ENCODE results near the gene BCO1. TPM values are rescaled to one million over a fixed set of nuclear protein-coding genes. Genes with fewer than 3 reads are reported as not detected.

BCO1 gene
- total and polyA plus RNA-seq, 12 donors: 0.20 to 0.42 TPM; not detected in 10

DNA sequence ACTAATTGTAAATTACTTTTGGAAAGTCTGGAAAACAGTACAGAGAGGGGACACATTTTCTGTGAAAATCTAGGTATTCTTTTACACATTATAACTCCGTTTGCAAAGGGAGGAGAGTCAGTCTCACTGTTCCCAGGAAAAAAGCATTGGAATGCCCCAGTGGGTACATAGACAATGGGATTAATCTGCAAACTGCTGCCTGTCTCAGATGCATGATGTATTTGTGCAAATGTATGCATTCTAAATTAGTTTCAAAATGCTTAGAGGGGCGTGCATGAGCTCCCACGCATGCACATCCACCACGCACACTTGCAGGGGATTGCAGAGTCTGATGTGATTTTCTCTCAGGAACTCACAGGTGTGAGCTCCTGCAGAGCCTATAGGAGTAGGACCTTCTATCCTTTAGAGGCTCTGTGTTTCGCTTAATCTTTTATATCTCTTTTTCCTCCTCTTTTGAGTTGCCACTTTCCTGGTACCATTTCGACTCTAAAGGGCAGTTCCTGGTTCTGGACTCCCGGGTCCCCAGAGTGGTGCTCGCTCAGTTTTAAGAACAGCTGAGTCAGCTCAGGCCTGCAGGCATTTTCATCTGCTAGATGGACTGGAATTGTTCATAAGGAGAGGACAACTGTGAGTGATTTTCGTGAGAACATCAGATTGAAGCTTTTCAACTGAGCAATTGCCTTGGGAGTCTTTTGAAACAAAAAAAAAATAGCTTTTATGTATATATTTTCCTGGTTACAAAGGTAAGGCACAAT, 1.1 kb downstream of the BCO1 start:
- intact Hi-C loops (cut with DNase I): no loop called here
- Histone ChIP-seq H3K9me3 (no peaks in the 10 kb centered on the region), H3K4me3 (no peak overlapping the region), H3K36me3 (no peaks in the 10 kb centered on the region), H3K27ac (no peak overlapping the region), H3K27me3 (no peaks in the 10 kb centered on the region), H3K4me1 (peaks cover 0 to 17% (median 9%) of the 10 kb centered on the region in 9 donors)
- WGBS, 2 donors: 86 to 87% methylated on average over 9 of the region's 9 CpGs
- TF ChIP-seq, protein P1, sequence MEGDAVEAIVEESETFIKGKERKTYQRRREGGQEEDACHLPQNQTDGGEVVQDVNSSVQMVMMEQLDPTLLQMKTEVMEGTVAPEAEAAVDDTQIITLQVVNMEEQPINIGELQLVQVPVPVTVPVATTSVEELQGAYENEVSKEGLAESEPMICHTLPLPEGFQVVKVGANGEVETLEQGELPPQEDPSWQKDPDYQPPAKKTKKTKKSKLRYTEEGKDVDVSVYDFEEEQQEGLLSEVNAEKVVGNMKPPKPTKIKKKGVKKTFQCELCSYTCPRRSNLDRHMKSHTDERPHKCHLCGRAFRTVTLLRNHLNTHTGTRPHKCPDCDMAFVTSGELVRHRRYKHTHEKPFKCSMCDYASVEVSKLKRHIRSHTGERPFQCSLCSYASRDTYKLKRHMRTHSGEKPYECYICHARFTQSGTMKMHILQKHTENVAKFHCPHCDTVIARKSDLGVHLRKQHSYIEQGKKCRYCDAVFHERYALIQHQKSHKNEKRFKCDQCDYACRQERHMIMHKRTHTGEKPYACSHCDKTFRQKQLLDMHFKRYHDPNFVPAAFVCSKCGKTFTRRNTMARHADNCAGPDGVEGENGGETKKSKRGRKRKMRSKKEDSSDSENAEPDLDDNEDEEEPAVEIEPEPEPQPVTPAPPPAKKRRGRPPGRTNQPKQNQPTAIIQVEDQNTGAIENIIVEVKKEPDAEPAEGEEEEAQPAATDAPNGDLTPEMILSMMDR (IDR thresholded peaks at IDR 0.05): no peak
- ATAC-seq (no peak), DNase-seq (no peak)

DNA sequence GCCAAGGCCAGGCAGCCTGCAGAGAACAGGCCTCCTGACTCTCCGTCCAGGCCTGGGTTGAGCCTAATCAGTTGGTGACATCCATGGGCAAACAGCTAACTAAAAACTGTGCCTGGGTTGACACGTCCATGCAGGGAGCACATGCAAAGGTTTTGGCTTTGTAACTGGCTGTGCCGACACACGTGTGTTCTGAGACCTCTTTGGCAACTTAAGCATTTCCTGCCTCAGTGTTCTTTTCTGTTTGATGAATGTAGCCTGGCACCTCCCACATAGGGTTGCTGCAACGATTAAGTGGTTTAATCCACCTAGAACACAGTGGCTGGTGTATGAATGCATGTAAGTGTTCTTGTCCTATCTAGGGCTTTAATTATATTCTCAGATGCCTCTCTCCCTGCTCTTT, 3.2 kb downstream of the BCO1 start:
- Histone ChIP-seq H3K4me1 (peaks cover 0 to 17% (median 9%) of the 10 kb centered on the region in 9 donors), H3K9me3 (no peaks in the 10 kb centered on the region), H3K36me3 (no peaks in the 10 kb centered on the region), H3K27ac (no peak overlapping the region), H3K4me3 (no peak overlapping the region), H3K27me3 (no peaks in the 10 kb centered on the region)
- WGBS, 2 donors: 81 to 91% methylated on average over 5 of the region's 5 CpGs
- intact Hi-C loops (cut with DNase I): no loop called here
- TF ChIP-seq, protein P1 (IDR thresholded peaks at IDR 0.05): no peak
- no peak for DNase-seq
- ATAC-seq: no peak

DNA sequence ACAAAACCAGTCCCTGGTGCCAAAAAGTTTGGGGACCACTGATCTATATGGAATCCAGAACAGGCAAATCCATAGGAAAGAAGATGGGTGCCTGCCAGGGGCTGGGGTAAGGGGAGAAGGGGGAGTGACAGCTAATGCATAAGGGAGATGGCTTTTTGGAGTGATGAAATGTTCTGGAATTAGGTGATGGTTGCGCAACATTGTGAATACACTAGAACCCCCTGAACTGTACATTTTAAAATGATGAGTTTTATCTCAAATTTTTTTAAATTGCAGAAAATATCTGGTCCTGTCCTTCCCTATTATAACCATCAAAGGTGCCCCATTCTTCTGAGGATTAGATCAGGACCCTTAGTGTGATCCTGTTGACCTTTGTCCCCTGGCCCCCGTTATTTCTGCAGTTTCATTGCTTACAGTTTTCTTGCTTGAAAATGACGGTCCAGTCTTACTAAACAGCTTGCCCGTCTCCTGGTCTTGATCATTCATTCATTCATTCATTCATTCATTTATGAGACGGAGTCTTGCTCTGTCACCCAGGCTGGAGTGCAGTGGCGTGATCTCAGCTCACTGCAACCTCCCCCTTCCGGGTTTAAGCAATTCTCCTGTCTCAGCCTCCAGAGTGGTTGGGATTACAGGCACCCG, 4.6 kb downstream of the BCO1 start:
- 88% methylated on average over 8 of the region's 8 CpGs for WGBS, 2 donors
- DNase-seq (no peak), ATAC-seq (no peak)
- no peaks in the 10 kb centered on the region for H3K36me3 ChIP-seq
- peaks cover 0 to 10% (median 7%) of the 10 kb centered on the region in 9 donors for H3K4me1 ChIP-seq
- TF ChIP-seq, protein P1 (IDR thresholded peaks at IDR 0.05): no peak
- H3K4me3 ChIP-seq: no peak overlapping the region
- no peaks in the 10 kb centered on the region for H3K27me3 ChIP-seq
- no peaks in the 10 kb centered on the region for H3K9me3 ChIP-seq
- H3K27ac ChIP-seq: no peak overlapping the region
- intact Hi-C loops (cut with DNase I): no loop called here

DNA sequence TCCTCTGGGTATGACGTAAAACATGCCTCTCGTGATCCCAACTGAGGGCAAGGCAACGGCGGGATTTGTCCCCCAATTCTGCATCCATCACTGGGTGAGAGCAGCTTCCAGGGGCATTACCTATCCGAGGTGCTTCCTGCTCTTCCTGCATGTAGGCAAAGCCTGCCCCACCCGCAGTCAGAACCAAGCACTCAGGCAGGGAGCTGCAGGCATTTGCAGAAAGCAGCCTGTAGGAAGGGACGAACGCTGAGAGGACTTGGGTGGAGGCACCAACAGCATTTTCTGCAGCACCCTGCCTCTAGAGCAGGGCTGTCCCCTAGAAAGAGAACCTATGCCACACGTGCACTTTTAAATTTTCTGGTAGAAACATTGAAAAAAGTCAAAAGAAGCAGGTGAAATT, 5.5 kb downstream of the BCO1 start:
- no peak for ATAC-seq
- intact Hi-C loops (cut with DNase I): no loop called here
- WGBS, 2 donors: 65 to 69% methylated on average over 9 of the region's 9 CpGs

More for the DNA sequence above, 5.5 kb downstream of the BCO1 start:
- H3K9me3 ChIP-seq: no peaks in the 10 kb centered on the region
- H3K36me3 ChIP-seq: no peaks in the 10 kb centered on the region
- TF ChIP-seq, protein P1 (IDR thresholded peaks at IDR 0.05): no peak
- no peaks in the 10 kb centered on the region for H3K27me3 ChIP-seq
- no peak overlapping the region for H3K27ac ChIP-seq
- DNase-seq: no peak
- H3K4me1 ChIP-seq: peaks cover 0 to 2% (median under 1%) of the 10 kb centered on the region in 9 donors
- H3K4me3 ChIP-seq: no peak overlapping the region
